Neural progenitor cell (in vitro differentiated cells): ENCODE results near the gene FBXO17. TPM values are rescaled to one million over a fixed set of nuclear protein-coding genes. Genes with fewer than 3 reads are reported as not detected.

Experiments used
- DNase-seq: peaks from one replicate; pipeline ENCODE4 v3.0.0-alpha.2; 2016; ENCODE audit warnings: low spot score
- H2AFZ ChIP-seq: fragments of 200-600 bp; sonication (generic); replicated peaks from 2 replicates; pipeline ENCODE4 v1.6.1; 2016; ENCODE audit warnings: antibody characterized with exemption
- H3F3A ChIP-seq: fragments of 200-600 bp; sonication (generic); 2 replicates; pipeline ENCODE4 v1.6.1; 2016; ENCODE audit warnings: antibody characterized with exemption, low read depth
- H3K27ac ChIP-seq: fragments of 200-600 bp; sonication (generic); 2 replicates; pipeline ENCODE4 v1.5.1; 2016; ENCODE audit warnings: mild to moderate bottlenecking
- H3K27me3 ChIP-seq: fragments of 200-600 bp; sonication (generic); 2 replicates; pipeline ENCODE4 v1.6.1; 2016; ENCODE audit warnings: mild to moderate bottlenecking, moderate library complexity
- H3K36me3 ChIP-seq: fragments of 200-600 bp; sonication (generic); 2 replicates; pipeline ENCODE4 v1.5.1; 2016
- H3K4me1 ChIP-seq: fragments of 200-600 bp; sonication (generic); 2 replicates; pipeline ENCODE4 v1.6.1; 2016; ENCODE audit warnings: mixed run types
- H3K4me2 ChIP-seq: fragments of 200-600 bp; sonication (generic); 2 replicates; pipeline ENCODE4 v1.6.1; 2016
- H3K4me3 ChIP-seq: fragments of 200-600 bp; sonication (generic); 2 replicates; pipeline ENCODE4 v1.5.1; 2016
- H3K79me2 ChIP-seq: fragments of 200-600 bp; sonication (generic); 2 replicates; pipeline ENCODE4 v1.6.1; 2016; ENCODE audit warnings: low read depth
- H3K9ac ChIP-seq: fragments of 200-600 bp; sonication (generic); 2 replicates; pipeline ENCODE4 v1.6.1; 2016
- H3K9me3 ChIP-seq: fragments of 200-600 bp; sonication (generic); 2 replicates; pipeline ENCODE4 v1.5.1; 2016; ENCODE audit warnings: low read depth
- H4K20me1 ChIP-seq: fragments of 200-600 bp; sonication (generic); 2 replicates; pipeline ENCODE4 v1.6.1; 2016; ENCODE audit warnings: low read depth
- H3K27ac Mint-ChIP-seq: 3 replicates; pipeline ENCODE4 v1.8.0; 2021; ENCODE audit warnings: mixed read lengths
- H3K27me3 Mint-ChIP-seq: 2 replicates; pipeline ENCODE4 v1.8.0; 2022; ENCODE audit warnings: low read depth, mild to moderate bottlenecking, inconsistent platforms, moderate library complexity, mixed read lengths; ENCODE audit not compliant: insufficient read depth
- H3K36me3 Mint-ChIP-seq: 3 replicates; pipeline ENCODE4 v1.8.0; 2021; ENCODE audit warnings: mixed read lengths
- H3K4me1 Mint-ChIP-seq: 3 replicates; pipeline ENCODE4 v1.8.0; 2021; ENCODE audit warnings: mixed read lengths
- H3K4me3 Mint-ChIP-seq: 3 replicates; pipeline ENCODE4 v1.8.0; 2021; ENCODE audit warnings: mild to moderate bottlenecking, moderate library complexity, mixed read lengths
- H3K9me3 Mint-ChIP-seq: 3 replicates; pipeline ENCODE4 v1.8.0; 2020; ENCODE audit warnings: mixed read lengths
- EZH2 ChIP-seq: fragments of 200-600 bp; sonication (generic); IDR thresholded peaks from 2 replicates; pipeline ENCODE4 v1.6.1; 2017; ENCODE audit warnings: antibody characterized with exemption, mild to moderate bottlenecking, moderate library complexity
- EZH2phosphoT487 ChIP-seq: fragments of 200-600 bp; sonication (generic); IDR thresholded peaks from 2 replicates; pipeline ENCODE4 v1.6.1; 2017; ENCODE audit warnings: antibody characterized with exemption
- total RNA-seq: library from RNA; depleted of rRNA; stranded (reverse); fragments of >200 nt; gene quantifications from 2 replicates; pipeline ENCODE4 v1.2.3, GENCODE V29; 2015; ENCODE audit warnings: low replicate concordance
- TF ChIP-seq, protein P1 (sequence below): fragments of 200-600 bp; sonication (generic); IDR thresholded peaks from 2 replicates; pipeline ENCODE4 v1.5.1; 2017; ENCODE audit warnings: antibody characterized with exemption, mild to moderate bottlenecking

The FBXO17 gene
- total RNA-seq, 1 donor from 2014 or later = 8.3 TPM

DNA sequence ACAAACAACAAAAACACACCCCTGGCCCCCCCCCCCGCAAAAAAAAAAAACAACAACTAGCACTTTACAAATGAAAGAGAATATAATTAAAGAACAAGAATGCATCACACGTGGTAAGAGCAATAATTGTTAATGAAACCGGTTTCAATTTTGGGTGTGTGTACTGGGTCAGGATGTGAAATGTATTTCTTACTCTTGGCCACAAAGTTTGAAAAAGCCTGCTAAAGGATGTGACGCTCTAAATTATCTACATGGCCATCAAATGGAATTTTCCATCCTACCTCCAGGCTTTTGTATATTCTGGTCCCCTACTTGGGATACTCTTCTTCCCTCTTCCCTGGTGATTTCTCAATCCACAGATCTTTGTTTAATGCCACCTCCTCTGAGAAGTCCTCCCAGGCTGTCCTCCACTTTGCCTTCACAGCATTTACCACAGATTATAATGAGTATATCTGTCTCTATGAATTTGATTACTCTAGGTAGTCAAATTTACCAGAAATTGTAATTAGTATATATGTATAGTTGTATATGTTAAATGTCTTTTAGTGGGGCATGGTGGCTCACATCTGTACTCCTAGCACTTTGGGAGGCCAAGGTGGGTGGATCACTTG, 47.0 kb downstream of the FBXO17 start:
- no peak overlapping the region for H3K9ac ChIP-seq
- no peaks in the 10 kb centered on the region for H4K20me1 ChIP-seq
- Mint-ChIP-seq H3K4me1 (peaks cover 19% of the 10 kb centered on the region), H3K4me3 (no peak overlapping the region), H3K36me3 (peaks cover 8% of the 10 kb centered on the region), H3K9me3 (peaks cover 3% of the 10 kb centered on the region), H3K27me3 (peaks cover 2% of the 10 kb centered on the region), H3K27ac (no peak overlapping the region)
- no peak overlapping the region for H3K4me2 ChIP-seq
- H3F3A ChIP-seq = no peaks in the 10 kb centered on the region
- H3K4me1 ChIP-seq = peaks cover 9% of the 10 kb centered on the region
- TF ChIP-seq EZH2phosphoT487 (no peak), EZH2 (no peak)
- TF ChIP-seq, protein P1, sequence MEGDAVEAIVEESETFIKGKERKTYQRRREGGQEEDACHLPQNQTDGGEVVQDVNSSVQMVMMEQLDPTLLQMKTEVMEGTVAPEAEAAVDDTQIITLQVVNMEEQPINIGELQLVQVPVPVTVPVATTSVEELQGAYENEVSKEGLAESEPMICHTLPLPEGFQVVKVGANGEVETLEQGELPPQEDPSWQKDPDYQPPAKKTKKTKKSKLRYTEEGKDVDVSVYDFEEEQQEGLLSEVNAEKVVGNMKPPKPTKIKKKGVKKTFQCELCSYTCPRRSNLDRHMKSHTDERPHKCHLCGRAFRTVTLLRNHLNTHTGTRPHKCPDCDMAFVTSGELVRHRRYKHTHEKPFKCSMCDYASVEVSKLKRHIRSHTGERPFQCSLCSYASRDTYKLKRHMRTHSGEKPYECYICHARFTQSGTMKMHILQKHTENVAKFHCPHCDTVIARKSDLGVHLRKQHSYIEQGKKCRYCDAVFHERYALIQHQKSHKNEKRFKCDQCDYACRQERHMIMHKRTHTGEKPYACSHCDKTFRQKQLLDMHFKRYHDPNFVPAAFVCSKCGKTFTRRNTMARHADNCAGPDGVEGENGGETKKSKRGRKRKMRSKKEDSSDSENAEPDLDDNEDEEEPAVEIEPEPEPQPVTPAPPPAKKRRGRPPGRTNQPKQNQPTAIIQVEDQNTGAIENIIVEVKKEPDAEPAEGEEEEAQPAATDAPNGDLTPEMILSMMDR = no peak
- H3K9me3 ChIP-seq = no peaks in the 10 kb centered on the region
- no peaks in the 10 kb centered on the region for H3K36me3 ChIP-seq
- no peaks in the 10 kb centered on the region for H3K27me3 ChIP-seq
- no peak overlapping the region for H3K4me3 ChIP-seq
- H3K79me2 ChIP-seq = peaks cover 48% of the 10 kb centered on the region
- no peak overlapping the region for H2AFZ ChIP-seq
- no peak overlapping the region for H3K27ac ChIP-seq
- no peak for DNase-seq

DNA sequence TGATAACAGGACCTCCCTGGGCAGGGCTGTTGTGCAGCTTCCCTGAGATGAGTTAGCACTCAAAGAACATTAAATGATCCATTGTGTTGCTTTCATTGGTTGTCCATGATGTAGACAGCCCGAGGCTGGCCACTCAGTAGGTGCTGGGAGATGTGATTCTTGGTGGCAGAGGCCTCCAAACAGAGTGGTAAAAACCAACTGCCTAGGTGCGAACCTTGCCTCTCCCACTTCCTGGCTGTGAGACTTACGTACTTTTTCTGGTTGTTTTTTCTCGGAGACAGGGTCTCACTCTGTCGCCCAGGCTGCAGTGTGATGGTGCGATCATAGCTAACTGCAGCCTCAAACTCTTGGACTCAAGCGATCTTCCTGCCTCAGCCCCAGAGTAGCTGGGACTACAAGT, 51.2 kb downstream of the FBXO17 start:
- H3K4me2 ChIP-seq = no peak overlapping the region
- no peaks in the 10 kb centered on the region for H3K4me1 Mint-ChIP-seq
- DNase-seq = no peak
- no peak overlapping the region for H2AFZ ChIP-seq
- H4K20me1 ChIP-seq = no peaks in the 10 kb centered on the region
- H3K4me1 ChIP-seq = no peaks in the 10 kb centered on the region
- H3K27me3 Mint-ChIP-seq = no peaks in the 10 kb centered on the region
- no peaks in the 10 kb centered on the region for H3K27me3 ChIP-seq
- no peak overlapping the region for H3K4me3 ChIP-seq
- H3K9ac ChIP-seq = no peak overlapping the region
- no peak overlapping the region for H3K27ac ChIP-seq
- TF ChIP-seq EZH2phosphoT487 (no peak), EZH2 (no peak)
- TF ChIP-seq, protein P1 = no peak
- no peaks in the 10 kb centered on the region for H3K9me3 Mint-ChIP-seq
- no peak overlapping the region for H3K27ac Mint-ChIP-seq
- H3K79me2 ChIP-seq = peaks cover 24% of the 10 kb centered on the region
- no peaks in the 10 kb centered on the region for H3K36me3 ChIP-seq
- H3K9me3 ChIP-seq = no peaks in the 10 kb centered on the region
- H3K4me3 Mint-ChIP-seq = no peak overlapping the region
- H3F3A ChIP-seq = no peaks in the 10 kb centered on the region
- peaks cover 12% of the 10 kb centered on the region for H3K36me3 Mint-ChIP-seq

DNA sequence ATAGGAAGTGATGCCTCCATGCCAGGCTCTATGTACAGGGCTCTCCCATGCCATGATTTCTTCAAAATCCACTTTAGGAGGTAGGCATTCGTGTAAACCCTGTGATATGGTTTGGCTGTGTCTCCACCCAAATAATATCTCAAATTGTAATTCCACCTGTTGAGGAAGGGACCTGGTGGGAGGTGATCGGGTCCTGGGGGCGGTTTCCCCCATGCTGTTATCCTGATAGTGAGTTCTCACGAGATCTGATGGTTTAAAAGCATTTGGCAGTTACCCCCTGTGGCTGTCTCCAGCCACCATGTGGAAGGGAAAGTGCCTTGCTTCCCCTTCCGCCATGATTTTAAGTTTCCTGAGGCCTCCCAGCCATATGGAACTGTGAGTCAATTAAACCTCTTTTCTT, 53.1 kb downstream of the FBXO17 start:
- Histone ChIP-seq H3K9me3 (no peaks in the 10 kb centered on the region), H3K4me2 (no peak overlapping the region), H3K27ac (no peak overlapping the region), H3F3A (no peaks in the 10 kb centered on the region), H3K27me3 (no peaks in the 10 kb centered on the region), H3K9ac (no peak overlapping the region), H3K4me1 (no peaks in the 10 kb centered on the region), H3K36me3 (no peaks in the 10 kb centered on the region), H3K4me3 (no peak overlapping the region), H4K20me1 (no peaks in the 10 kb centered on the region), H2AFZ (no peak overlapping the region), H3K79me2 (peaks cover 5% of the 10 kb centered on the region)
- Mint-ChIP-seq H3K9me3 (no peaks in the 10 kb centered on the region), H3K27ac (no peak overlapping the region), H3K27me3 (no peaks in the 10 kb centered on the region), H3K4me3 (no peak overlapping the region), H3K36me3 (peaks cover 12% of the 10 kb centered on the region), H3K4me1 (no peaks in the 10 kb centered on the region)
- no peak for DNase-seq
- no peak for TF ChIP-seq EZH2phosphoT487
- TF ChIP-seq, protein P1 = no peak
- no peak for TF ChIP-seq EZH2
